EH (cell line): Measurements from ENCODE around the gene CD302.
"Not testable (repeated sequence)": the region's sequence is repeated elsewhere in the genome, so short reads cannot be mapped to it uniquely, and the experiment has no call there.

Experiments used
- DNase-seq: peaks from one replicate; pipeline ENCODE4 v3.0.0-alpha.2; 2015; ENCODE audit warnings: low read depth

The CD302 gene

DNA sequence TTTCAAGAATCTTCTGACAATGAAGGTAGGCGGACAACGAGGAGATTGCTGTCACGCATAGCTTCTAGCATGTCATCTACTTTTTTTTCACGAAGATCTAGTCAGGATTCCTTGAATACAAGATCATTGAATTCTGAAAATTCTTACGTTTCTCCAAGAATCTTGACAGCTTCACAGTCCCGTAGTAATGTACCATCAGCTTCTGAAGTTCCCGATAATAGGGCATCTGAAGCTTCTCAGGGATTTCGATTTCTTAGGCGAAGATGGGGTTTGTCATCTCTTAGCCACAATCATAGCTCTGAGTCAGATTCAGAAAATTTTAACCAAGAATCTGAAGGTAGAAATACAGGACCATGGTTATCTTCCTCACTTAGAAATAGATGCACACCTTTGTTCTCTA is 49.9 kb downstream of the CD302 start:
- no peak for DNase-seq

DNA sequence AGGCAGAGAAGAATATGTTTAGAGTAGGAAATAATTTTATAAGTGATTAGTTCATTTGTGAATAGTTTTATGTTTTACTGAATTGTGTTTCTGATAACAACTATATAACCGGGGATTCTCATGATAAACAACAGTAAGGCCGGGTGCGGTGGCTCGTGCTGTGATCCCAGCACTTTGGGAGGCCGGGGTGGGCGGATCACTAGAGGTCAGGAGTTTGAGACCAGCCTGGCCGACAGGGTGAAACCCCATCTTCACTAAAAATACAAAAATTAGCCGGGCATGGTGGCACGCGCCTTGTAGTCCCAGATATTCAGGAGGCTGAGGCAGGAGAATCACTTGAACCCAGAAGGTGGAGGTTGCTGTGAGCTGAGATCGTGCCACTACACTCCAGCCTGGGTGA is 52.8 kb downstream of the CD302 start:
- DNase-seq, result not testable (repeated sequence)

DNA sequence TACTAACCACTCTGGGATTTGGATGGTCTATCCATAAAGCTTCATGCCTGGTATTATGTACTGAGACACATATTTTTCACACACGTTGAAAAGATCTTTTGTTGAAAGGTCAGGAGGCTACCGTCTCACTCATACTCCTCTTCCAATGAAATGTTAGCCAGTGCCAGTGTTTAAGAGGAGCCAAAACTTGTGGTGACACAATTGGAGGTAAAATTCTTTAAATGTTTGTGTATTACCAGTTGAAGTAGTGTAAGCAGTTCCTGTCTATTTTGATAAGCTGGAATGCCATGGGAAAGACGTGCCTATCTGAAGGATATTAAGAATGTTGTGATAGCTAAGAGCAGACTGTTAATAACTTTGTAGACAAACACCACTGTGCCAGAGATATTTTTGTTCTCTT is 53.6 kb downstream of the CD302 start:
- peak; percentile 93 for DNase-seq

DNA sequence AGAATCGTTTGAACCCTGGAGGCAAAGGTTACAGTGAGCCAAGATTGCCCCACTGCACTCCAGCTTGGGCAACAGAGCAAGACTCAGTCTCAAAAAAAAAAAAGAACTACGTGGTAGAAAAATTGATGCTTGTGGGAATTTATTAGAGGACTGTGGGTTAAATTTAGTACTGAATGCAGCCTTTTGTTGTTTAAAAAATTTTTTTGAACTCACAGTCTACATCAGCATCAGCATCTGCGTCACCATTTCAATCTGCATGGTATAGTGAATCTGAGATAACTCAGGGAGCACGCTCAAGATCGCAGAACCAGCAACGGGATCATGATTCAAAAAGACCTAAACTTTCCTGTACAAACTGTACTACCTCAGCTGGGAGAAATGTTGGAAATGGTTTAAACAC is 55.2 kb downstream of the CD302 start:
- DNase-seq, result no peak

DNA sequence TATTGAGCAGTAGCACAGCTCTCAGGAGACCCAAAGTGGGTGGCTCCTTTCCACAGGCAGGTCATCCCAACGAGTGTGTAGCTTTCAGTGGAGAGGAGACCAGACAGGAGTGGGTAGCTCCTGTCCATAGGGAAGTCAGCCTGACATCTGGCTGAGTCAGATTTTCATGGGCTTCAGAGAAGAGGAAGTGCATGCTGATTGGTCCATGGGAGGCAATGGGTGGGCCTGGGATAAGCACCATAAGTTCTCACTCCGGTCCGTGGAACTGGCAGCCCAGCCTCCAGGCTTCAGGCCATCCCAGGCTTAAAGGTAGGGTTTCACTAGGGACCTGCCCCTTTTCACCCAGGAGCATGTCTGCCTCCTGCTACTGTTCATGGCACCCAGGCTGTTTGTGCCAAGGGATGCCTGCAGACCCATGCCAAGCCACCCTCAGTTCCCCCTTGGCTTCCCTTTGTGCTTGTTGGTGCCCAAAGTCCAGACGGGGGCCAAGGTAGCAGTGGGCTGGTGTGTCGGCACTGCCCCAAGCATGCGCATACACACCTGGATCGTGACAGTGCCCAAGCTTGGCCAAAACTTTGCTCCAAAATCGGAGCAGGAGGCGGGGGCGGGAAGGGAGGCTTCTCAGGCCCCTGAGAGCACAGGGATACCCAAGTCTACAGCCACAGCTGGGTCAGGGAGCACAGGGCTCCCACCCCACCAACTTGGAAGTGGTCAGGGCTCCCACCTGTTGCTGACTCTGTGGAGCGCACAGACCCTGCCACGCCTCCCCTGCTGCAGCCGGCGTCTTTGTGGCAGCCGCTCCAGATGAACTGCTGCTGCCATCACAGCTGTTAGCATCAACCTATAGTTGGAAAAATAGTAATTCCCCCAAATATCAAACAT is 59.3 kb downstream of the CD302 start:
- DNase-seq, result peak; percentile 22

DNA sequence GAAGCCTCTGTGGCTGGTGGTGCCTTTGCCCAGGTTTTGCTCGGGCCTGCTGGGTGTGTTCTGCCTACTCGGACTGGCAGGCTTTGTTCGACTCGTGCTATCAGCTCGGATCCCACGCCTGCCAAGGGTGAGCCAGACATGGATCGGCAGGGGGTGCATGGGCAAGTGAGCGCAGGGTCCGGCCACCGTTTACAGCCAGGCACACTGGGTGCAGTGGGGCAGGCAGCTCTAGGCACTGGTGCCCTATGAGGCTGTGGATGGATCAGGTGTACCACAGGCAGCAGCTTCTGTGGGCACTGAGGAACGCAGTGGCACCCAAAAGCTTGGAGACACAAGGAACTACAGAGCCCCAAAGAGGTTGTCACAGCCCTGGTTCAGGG is 60.1 kb downstream of the CD302 start:
- no peak for DNase-seq

DNA sequence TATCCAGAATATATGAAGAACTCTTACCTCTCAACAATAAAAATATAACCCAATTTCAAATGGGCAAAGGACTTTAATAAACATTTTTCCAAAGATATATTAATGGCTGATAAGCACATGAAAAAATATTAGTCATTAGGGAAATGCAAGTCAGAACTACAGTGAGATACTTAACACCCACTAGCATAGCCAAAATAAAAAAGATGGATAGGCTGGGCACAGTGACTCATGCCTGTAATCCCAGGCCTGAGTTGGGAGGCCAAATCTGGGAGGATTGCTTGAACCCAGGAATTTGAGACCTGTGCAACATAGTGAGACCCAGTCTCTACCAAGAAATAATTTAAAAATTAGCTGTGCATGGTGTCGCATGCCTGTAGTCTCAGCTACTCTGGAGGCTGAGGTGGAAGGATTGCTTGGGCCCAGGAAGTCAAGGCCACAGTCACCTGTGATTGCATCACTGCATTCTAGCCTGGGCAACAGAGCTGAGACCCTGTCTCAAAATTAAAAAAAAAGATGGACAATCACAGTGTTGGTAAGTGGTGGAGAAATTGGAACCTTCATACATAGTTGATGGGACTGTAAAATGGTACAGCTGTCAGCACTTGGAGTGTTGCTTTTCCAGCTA is 60.6 kb downstream of the CD302 start:
- peak; percentile 39 for DNase-seq

DNA sequence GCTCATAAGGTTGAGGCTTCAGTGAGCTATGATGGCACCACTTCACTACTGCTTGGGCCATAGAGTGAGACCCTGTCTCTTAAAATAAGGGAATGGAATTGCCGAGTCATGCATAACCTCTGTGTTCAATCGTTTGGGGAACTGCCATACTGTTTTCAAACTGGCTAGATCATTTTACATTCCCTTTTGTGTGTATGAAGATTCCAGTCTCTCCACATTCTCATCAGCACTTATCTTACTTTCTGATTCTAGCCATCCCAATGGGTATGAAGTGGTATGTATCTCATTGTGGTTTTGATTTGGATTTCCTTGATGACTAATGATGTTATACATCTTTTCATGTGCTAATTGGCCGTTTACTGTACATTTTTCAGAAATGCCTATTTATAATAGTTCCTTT is 62.0 kb downstream of the CD302 start:
- DNase-seq, result peak; percentile 76

DNA sequence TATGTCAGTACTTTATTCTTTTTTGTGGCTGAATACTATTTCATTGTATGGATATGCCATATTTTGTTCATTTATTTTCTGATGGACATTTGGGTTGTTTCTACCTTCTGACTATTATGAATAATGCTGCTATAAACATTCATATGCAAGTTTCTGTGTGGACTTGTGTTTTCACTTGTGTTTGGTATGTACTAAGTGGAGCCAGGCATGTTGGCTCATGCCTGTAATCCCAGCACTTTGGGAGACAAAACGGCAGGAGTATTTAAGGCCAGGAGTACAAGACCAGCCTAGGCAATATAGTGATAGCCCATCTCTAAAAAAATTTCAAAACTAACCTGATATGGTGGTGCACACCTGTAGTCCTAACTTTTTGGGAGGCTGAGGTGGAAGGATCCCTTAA is 62.4 kb downstream of the CD302 start:
- no peak for DNase-seq

DNA sequence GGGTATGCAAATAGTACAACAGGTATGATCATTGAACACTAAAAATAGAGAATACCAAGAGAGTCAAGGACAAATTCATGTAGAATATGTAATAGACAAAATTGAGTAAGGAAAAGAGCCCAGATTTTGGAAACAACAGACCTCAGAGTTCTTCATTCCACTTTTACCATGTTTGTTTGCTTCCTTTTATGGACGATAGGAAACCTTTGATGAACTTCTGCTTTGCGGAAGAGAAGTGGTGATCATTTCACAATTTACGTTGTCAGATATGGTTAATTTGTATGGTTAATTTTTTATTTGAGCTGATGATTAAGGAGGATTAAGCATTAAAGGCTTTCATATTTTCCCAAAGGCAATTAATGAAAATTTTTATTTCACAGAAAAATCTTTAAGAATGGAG is 69.4 kb downstream of the CD302 start:
- no peak for DNase-seq

DNA sequence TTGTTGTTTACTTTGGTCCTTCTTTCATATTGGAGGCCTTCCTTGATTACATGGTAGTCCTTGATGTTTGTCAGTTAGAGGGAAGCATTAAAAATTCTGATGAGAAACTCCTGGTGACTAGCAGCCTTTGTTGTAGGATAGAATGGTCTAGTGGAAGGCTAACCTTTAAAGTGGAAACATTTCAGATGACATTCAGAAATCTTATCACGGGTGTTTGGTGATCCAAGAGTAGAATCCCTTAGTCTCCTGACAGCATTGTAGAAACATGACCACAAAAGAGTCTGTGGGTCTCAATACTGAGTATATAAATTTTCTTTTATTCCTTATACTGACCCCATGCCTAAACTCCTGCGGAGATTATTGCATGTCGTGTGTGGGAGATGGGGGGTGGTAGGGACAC is 72.3 kb downstream of the CD302 start:
- DNase-seq, result no peak

DNA sequence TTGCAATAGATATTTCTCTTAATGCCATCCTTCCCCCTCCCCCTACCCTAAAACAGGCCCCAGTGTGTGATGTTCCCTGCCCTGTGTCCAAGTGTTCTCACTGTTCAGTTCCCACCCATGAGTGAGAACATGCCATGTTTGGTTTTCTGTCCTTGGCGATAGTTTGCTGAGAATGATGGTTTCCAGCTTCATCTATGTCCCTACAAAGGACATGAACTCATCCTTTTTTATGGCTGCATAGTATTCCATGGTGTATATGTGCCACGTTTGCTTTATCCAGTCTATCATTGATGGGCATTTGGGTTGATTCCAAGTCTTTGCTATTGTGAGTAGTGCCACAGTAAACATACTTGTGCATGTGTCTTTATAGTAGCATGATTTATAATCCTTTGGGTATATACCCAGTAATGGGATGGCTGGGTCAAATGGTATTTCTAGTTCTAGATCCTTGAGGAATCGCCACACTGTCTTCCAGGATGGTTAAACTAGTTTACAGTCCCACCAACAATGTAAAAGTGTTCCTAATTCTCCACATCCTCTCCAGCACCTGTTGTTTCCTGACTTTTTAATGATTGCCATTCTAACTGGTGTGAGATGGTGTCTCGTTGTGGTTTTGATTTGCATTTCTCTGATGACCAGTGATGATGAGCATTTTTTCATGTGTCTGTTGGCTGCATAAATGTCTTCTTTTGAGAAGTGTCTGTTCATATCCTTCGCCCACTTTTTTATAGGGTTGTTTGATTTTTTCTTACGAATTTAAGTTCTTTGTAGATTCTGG is 73.0 kb downstream of the CD302 start:
- not testable (repeated sequence) for DNase-seq

DNA sequence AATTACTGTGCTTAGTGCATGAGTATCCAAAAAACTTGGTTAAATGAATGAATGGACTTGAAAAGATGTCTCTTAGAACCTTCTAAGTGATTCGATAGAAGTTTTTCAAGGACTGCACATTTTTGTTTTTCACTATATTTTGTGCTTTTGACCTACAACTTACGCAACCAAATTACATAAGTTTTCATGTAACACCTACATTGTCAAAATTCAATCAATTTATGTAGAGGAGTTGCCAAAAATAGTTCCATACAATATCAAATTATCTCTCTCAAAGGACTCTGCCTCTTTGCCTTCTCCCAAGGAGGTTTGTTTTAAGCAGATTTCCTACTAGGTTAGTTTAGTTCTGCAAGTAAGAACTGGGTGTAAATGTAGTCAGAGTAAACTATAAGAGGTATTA is 75.4 kb downstream of the CD302 start:
- no peak for DNase-seq

DNA sequence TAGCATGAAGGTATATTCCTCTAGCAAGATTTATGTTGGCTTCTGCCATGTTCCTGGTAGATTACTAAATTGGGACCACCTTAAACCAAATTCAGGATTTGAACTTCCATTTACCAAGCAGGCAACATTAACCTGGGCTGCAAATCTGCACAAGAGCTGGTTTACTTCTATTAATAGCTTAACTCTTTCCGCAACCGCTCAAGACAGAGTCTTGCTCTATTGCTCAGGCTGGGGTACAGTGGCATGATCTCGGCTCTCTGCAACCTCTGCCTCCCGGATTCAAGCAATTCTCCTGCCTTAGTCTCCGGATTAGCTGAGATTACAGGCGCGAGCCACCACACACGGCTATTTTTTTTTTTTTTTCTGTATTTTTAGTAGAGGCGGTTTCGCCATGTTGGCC is 77.3 kb downstream of the CD302 start:
- no peak for DNase-seq
